ENCODE measurements around the gene TOM1L2.

TOM1L2 gene

DNA sequence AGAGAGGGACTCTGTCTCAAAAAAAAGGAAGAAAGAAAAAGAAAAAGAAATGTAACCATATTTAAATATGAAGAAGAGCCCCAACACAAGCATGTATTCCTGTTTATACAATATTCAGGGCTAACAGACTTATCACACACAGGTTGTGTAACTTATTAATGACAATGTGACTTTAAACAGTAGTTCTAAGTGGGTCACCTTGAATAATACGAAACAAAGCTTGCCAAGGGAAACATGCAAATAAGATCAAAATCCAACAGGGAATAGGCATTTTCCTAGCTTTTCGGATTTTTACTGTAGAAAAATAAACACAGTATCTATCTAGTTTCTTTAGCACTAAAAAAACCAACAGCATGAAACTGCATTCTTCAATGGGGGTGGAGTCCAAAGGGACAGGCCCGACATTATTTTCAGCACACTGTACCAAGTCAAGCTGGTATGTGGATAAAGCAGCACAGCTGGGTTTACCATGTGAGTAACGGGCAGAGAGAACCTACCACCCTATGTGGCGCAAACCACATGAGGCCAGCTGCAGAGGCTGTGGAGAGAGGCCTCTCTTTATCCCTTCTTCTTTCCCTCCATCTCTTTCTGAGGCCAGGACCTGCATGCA, 45.3 kb downstream of the TOM1L2 start:
- CTCF ChIA-PET = interaction anchor here (0.6 to 1.7 kb wide), 3 partner anchors 8 to 70 kb away, joined by 3 to 7 read pairs (median 3); no protein-coding TSS in a partner anchor
- no peak for DNase-seq (ENCODE audit: low spot score)
- TF ChIP-seq, protein P1, sequence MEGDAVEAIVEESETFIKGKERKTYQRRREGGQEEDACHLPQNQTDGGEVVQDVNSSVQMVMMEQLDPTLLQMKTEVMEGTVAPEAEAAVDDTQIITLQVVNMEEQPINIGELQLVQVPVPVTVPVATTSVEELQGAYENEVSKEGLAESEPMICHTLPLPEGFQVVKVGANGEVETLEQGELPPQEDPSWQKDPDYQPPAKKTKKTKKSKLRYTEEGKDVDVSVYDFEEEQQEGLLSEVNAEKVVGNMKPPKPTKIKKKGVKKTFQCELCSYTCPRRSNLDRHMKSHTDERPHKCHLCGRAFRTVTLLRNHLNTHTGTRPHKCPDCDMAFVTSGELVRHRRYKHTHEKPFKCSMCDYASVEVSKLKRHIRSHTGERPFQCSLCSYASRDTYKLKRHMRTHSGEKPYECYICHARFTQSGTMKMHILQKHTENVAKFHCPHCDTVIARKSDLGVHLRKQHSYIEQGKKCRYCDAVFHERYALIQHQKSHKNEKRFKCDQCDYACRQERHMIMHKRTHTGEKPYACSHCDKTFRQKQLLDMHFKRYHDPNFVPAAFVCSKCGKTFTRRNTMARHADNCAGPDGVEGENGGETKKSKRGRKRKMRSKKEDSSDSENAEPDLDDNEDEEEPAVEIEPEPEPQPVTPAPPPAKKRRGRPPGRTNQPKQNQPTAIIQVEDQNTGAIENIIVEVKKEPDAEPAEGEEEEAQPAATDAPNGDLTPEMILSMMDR (conservative IDR thresholded peaks at IDR 0.05; ENCODE audit: low read depth) = no peak
- POLR2A ChIA-PET (ENCODE audit: low non-redundant PET) = no interaction called here
- no peak overlapping the region for H3K27ac ChIP-seq

DNA sequence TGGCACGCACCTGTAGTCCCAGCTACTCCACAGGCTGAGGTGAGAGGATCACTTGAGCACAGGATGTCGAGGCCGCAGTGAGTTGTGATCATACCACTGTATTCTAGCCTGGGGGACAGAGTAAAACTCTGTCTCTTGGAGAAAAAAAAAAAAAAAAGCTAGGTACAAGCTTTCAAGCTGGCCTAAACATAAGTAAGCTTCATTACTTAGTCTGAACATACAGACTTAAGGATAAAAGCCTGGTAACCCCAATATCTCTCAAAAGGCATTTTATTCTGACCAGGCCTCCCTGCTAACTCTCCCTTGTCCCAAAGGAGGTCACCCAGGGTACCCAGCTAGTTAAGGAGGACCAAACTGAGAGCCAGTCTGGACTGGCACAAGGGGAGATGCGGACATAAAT, 46.2 kb downstream of the TOM1L2 start:
- ChIA-PET CTCF (interaction anchor here (0.6 kb wide), 2 partner anchors 30 to 135 kb away, joined by 3 read pairs; no protein-coding TSS in a partner anchor), POLR2A (ENCODE audit: low non-redundant PET) (no interaction called here)
- DNase-seq (ENCODE audit: low spot score) = no peak
- TF ChIP-seq, protein P1 (conservative IDR thresholded peaks at IDR 0.05; ENCODE audit: low read depth) = no peak
- no peak overlapping the region for H3K27ac ChIP-seq

DNA sequence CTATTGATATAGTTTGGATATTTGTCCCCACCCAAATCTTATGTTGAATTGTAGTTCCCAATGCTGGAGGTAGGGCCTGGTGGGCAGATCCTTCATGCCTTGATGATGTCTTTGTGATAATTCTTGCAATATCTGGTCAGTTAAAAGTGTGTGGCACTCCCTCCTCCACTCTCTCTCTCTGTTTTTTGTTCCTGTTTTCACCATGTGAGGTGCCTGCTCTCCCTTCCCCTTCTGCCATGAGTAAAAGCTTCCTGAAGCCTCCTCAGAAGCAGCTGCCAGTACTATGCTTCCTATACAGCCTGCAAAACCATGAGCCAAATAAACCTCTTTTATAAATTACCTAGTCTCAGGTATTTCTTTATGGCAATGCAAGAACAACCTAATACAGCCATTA, 47.3 kb downstream of the TOM1L2 start:
- POLR2A ChIA-PET (ENCODE audit: low non-redundant PET) = interaction anchor here (0.6 kb wide), 1 partner anchor 637 kb away, joined by 3 read pairs; no protein-coding TSS in a partner anchor
- no peak for DNase-seq (ENCODE audit: low spot score)

DNA sequence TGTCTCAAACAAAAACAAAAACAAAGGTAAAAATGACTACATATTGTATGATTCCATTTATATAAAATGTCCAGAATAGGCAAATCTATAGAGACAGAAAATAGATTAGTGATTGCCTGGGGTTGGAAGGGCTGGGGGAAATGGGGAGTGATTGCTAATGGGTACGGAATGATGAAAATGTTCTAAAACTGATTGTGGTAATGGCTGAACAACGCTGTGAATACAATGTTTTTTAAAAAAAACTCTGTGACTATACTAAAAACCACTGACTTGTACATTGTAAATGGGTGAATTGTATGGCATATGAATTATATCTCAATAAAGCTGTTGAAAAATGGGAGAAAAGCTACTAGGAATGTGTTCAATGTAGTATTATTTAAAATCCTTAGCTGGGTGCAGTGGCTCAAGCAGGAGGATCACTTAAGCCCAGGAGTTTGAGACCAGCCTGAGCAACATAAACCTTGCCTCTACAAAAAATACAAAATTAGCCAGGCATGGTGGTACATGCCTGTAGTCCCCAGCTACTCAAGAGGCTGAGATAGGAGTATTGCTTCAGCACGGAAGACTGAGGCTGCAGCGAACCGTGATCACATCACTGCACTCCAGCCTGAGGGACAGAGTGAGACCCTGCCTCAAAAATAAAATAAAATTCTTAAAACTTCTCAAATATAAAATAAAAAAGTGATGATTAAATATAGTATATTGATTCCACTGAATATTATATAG, 47.9 kb downstream of the TOM1L2 start:
- DNase-seq (ENCODE audit: low spot score) = no peak
- peak overlapping the region; percentile 90; the same call in 1 of the 2 replicates for H3K27ac ChIP-seq
- POLR2A ChIA-PET (ENCODE audit: low non-redundant PET) = no interaction called here
- TF ChIP-seq, protein P1 (conservative IDR thresholded peaks at IDR 0.05; ENCODE audit: low read depth) = no peak
- CTCF ChIA-PET = interaction anchor here (0.6 kb wide), 1 partner anchor 22 kb away, joined by 3 read pairs; no protein-coding TSS in a partner anchor

More for the DNA sequence above, 47.3 kb downstream of the TOM1L2 start:
- TF ChIP-seq, protein P1 (conservative IDR thresholded peaks at IDR 0.05; ENCODE audit: low read depth) = no peak
- CTCF ChIA-PET = interaction anchor here (0.7 kb wide), 1 partner anchor 177 kb away, joined by 3 read pairs; no protein-coding TSS in a partner anchor
- no peak overlapping the region for H3K27ac ChIP-seq

DNA sequence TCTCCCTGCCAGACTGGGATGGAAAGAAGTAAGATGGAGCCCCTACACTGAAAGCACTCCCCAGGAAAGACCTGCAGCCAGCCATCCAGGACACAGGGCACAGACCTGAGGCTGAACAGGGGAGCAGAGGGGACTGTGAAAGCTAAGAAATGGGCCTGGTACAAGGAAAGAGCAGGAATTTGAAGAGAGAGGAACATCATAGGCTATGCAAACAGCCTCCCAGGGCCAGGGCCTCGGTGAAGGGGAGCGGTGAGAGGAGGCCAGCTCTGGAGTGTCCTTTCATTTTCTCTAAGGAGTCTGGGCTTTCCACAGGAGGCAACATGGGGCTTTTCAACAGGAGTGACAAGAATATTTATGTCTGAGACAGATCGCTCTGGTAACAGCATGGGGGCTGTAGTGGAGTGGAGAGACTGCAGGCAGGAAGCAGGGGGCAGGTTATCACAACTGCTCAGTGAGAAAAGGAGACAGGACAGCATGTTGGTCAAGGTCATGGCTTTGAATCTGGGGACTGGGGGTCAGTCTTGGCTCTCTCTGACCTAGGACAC, 50.1 kb downstream of the TOM1L2 start:
- ChIA-PET POLR2A (ENCODE audit: low non-redundant PET) (no interaction called here), CTCF (interaction anchor here (0.6 kb wide), 1 partner anchor 460 kb away, joined by 3 read pairs; no protein-coding TSS in a partner anchor)
- H3K27ac ChIP-seq = peak overlapping the region; percentile 90
- TF ChIP-seq, protein P1 (conservative IDR thresholded peaks at IDR 0.05; ENCODE audit: low read depth) = no peak
- no peak for DNase-seq (ENCODE audit: low spot score)
